GM21825 (cell line): ENCODE measurements around the gene MATCAP1.

ENCODE experiments used
- ATAC-seq: cut with Tn5 transposase; IDR thresholded peaks from one replicate; pipeline ENCODE4 v1.9.1; 2021; ENCODE audit warnings: mild to moderate bottlenecking, moderate library complexity; ENCODE audit not compliant: unreplicated experiment

The MATCAP1 gene

DNA sequence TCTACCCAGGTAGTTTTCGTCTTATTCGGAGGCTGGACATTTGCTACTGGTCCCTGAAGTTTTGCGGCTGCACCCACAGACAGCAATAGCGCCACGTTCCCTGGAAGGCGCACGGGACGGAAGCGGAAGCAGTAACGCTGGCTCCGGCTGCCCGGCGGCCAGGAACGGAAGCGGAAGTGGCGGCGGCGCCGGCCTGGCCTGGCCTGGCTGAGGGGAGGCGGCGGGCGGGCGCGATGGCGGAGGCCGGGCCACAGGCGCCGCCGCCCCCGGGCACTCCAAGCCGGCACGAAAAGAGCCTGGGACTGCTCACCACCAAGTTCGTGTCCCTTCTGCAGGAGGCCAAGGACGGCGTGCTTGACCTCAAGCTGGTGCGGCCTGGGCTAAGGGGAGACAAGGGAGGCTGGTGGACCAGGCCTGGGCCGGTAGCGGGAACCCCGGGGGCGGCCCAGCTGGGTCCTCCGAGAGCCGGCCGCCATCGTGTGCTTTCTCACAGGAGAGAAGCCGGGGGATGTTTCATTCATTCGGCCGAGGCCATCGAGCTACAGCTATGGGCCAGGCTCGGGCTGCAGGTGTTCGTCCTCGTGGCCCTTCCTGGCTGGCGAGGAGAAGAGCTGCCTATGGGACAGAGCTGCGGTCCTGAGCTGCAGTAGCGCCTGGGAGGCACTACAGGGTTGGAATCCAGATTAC, 8.4 kb upstream of the MATCAP1 start, which contains the start of gene E2F4:
Gene E2F4 (plus strand): TSS at position 161 of the 687 bp plus-strand sequence. CDS start 73 bp downstream, at position 234.
- ATAC-seq, result peak; percentile 89

DNA sequence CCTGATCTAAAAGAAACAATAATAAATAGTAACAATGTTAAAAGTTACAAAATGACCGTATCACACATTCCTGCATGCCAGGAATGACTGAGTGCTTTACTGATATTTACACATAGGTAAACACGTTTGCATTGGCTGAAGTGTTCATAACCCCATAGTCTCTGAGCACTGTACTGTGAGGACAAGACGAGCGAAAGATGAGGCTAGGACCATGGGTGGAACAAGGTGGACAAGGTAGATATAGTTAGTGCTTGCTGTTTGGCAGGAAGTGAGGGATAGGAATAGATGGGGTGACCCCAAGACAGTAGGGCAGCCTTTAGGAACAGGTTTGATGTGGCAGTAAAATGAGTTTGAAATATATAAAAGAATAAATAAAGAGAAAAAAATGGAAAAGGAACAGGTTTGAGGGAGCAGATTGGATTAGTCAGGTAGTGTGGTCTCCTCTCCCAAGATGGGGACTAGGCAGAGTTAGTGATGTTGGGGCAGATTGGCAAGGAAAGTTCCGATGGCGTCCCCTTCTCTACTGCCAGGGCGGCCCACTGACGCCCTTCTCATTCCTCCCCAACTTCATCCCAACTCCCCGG, 7.7 kb upstream of the MATCAP1 start:
- no peak for ATAC-seq

DNA sequence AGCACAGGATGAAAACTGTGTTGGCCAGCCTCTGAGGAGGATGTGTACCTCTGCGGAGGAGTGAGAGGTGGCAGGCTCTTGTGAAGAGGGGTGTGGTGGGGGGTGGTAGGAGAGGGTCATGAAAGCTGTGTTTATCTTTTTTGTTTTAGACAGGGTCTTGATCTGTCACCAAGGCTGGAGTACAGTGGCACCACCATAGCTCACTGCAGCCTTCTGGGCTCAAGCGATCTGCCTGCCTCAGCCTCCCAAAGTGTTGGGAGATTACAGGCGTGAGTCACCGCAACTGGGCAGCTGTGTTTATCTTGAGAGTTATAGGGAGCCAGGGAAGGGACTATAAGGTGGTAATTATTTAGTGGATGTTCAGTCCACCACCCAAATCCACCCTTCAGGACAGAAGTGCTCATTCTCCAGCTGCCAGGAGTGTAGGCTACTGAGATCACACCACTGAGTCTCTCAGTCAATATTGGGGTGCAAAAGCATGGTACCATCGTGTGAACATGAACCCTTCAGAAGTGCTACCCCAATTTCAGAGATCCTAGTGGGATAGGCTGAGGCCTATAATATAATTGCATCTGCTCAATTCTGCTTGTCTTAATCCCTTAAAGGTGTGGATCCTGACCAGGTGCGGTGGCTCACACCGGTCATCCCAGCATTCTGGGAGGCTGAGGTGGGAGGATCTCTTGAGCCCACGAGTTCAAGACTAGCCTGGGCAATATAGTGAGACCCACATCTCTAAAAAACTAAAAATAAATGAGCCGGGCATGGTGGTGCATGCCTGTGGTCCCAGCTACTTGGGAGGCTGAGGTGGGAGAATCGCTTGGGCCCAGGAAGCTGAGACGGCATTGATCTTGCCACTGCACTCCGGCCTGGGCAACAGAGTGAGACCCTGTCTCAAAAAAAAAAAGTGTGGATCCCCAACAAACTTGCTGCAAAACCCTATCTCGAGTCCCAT, 7.0 kb upstream of the MATCAP1 start:
- ATAC-seq, result no peak

DNA sequence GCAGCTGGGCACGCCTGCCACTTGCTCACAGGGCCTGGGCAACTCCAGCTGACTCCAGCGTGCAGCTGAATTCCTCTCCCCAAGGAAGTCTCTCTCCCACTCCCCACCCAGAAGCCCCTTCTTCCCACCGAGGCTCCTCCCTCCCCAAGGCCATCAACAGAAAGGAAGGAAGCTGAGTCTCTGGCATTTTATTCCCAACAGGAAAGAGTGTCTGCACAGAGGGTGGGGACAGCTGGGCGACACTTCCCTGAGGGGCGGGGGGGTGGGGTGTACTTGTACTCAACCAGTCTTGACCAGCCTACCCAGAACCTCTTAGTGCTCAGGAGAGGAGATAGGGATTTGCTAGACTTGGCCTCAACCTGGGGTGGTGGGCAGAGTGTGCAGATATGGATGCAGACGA, 6.3 kb upstream of the MATCAP1 start, which contains the start of gene EXOC3L1:
Gene EXOC3L1 (minus strand): TSS at position 96 of the 400 bp plus-strand sequence. CDS start 460 bp downstream, outside the sequence.
- ATAC-seq, result no peak

DNA sequence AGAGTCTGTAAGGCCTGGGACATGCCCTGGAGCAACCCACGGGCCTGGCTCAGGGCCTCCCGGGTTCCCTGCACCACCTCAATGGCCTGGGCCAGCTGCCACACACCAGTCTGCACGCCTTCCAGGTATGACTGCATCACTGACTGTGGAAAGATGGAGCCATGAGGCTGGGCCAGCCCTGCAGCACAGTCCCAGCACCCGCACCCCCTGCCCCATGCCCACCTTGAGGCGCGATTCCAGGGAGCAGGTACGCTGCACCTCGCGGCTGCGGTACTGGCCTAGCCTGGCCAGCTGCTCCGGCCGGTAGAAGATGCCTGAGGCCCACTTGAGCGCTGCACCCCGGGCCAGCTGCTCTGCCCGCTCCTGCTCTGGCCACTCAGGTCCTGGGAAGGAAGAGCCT, 5.0 kb upstream of the MATCAP1 start:
- ATAC-seq, result no peak

DNA sequence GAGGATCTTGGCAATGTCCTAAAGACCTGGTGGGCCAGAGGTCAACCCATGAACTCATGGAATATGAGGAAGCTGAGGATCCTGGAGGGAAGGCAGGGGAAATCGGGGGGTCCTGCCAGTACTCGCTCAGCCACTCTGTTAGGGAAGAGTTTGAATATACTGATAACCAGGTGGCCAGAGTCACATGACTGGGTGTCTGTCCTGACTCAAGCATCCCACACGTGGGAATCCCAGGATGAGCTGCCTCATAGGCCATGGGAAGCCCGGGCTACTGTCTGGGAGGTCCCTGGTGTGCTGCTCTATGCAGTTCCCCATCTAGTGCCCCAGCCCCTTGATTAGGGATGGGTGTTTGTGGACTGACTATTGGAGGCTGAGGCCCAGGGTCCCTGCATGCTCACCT, 4.6 kb upstream of the MATCAP1 start:
- ATAC-seq, result no peak

DNA sequence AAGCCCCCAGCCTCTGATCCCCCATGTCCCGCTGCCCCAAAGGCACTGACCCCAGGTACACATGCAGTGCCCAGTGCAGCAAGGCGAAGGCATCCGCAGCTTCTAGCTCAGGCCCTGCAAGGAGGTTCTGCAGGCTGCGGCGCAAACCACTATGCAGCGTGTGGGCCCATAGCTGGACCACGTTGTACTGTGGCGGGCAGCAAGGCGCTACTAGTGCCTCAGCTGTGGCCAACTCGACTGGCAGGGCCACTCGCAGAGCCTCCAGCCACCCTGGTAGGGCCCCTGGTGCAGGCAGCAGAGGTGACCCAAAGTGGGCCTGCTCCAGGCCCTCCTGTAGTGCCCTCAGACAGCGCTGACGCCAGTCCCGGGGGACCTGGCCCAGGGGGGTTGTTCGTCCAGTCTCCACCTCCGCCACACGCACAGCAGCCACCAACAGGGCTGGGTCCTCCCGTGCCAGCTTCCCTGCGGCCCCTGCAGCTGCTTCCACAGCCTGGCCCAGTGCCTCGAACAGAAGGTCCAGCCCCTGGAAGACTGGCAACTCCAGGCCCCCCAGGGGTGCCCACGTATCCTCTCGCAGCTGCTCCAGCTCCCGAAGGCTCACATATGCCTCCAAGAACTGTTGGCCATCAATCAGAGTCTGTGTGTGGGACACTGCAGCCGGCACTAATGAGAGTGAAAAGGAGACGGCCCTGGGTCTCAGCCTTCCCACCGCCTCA, 3.6 kb upstream of the MATCAP1 start:
- no peak for ATAC-seq

DNA sequence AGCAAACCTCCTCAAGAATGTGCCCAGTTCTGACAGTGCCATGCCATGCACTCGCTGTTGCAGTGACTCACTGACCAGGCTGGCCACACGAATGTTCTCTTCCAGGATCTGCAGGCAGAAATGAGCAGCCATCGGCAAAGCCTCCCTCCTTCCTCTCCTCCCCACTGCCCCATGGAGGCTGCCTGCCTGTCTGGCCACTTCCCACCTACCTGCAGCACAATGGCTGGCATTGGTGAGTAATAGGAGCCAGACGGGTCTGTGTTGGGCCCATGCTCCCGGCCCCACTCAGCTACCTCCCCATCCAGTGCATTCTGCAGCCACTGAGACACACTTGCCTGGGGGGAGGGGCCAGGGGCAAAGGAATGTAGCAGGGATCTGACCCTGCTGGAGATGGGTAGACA, 2.8 kb upstream of the MATCAP1 start:
- ATAC-seq, result no peak

DNA sequence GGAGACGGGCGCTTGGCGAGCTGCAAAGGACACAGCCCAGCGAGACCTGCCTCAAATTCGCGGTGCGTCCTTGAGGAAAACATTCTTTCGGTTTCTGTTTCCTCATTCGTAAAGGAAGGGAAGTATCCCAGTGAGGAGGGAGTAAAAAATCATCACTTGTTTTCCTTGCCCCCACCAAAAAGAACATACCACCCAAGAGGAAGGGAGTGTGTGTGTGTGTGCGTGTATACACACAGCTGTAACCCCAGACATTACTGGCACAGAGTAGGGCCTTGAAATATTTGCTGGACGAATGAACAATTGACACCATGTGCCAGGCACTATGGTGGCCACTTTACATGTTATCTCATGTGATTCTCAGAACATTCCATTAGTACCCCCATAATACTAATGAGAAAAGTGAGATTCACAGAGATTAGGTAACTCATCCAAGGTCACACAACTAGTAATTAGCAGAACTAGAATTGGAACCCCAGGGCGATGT, 1.9 kb upstream of the MATCAP1 start:
- ATAC-seq, result no peak

DNA sequence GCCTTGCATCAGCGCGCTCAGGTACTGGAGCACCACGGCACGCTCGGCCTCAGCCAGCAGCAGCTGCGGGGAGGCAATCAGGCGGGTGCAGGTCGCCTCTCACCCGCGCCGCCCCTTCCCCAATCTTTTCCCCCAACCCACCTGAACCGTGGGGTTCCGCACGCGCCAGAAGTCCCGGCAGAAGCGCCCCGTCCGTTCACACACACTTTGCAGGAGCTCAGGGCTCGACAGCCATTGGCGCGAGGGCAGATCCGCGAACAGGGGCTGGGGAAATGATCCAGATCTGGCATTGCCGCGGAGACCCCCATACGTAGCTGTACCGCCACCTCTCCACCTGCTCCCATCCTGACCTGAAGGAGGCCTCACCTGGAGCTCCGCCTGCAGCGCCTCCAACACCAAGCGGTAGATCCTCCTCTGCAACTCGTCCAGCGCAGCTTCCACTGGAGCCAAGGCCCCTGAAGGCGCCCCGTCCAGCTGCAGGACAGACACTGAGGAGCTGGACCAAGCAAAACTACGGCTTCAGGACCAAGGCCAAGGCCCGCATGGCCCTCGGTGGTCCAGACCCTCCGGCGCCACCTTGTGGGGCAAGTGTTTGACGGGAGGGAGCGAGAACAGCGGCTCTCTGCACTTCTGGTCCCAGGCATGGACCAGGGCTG, 1.4 kb upstream of the MATCAP1 start:
- ATAC-seq, result no peak

DNA sequence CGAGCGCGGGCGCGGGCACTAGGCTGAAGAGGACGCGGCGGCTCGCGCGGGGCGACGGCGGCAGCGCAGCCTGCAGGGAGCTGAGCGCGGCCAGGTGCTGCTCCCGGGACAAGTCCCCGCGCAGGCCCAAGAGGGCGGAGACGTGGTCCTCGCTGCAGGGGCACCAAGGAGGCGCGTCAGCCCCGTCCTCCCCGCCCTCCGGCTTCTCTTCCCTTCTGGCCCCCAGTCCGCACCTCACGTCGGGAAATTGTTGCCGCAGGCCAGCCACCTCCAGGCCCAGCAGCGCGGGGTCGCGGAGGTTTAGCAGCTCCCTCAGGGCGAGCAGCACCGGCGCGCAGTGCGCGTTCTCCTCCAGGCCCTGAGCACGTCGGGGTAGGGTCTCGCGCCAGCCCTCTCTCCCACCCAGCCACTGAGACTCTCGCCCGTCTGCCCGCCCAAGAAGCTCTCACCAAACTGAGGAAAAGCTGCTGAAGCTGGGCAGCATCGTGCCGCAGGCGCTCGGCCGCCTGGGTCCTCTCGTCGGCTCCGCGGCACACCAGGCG, 761 bp upstream of the MATCAP1 start:
- ATAC-seq, result peak; percentile 7

DNA sequence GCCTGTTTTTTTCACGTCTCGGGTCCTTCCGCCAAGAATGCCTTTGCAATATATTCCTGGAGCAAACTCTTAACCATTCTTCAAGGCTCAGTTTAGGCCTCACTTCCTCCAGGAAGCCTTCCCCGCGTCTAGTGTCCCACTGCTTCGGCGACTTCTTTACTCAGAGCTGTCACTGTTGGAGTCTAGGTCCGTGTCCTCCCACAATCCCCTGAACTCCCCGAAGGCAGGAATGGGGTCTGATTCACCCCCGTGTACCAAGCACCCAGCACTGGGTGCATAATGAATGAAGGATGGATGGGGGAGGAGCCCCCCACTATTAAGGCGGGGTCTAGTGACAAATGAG, 508 bp downstream of the MATCAP1 start:
- no peak for ATAC-seq

DNA sequence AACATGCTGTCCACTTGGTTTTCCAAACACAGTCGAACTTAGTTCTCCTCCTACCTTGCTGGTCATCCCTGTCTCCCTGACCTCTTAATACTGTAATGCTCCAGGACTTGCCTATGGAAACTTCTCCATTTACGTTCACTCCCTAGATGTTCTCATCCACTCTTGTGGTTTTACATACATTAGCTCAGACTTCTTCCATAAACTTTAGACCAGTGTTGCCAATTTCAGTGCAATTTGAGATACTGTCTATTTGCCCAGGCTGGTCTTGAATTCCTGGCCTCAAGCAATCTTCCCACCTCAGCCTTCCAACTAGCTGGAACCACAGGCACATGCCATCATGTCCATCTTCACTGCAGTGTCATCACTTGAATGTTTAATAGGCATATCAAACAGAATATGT, 1.5 kb downstream of the MATCAP1 start:
- ATAC-seq, result no peak

DNA sequence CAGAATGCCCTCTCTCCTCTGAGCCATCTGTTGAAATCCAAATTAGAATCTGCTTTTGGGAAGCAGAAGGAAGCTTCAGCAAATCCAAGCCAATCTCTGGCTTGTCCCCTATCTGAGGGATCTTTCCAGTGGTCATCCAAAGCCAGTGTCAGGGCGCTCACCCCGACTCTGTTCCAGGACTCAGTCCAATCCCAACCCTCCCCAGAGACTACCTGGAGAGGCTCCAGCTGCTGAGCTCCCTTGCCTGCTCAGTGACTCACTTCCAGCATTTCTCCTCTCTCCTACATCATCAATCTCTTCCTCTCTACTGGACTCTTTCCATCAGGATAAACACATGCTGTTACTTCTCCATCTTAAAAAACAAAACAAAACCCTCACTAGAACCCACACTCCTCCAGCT, 2.4 kb downstream of the MATCAP1 start:
- no peak for ATAC-seq

DNA sequence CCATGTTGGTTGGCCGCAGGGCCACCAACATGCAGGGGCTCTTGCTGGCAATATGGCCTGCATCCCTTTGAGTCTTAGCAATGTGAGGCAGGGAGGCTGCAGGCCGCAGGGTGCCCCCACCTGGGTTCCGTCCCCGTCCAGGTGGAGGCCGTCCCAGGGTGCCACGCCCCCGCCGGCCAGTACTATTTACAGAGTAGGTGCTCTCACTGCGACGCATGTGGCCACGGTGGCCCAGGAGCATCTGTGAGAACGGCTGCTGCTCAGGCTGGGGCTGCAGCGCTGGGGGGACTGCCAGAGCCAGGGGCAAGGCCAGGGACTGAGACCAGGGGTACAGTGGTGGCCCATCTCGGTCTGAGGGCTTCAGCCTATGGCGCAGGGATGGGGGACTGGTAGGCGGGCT, 3.6 kb downstream of the MATCAP1 start:
- ATAC-seq, result no peak

DNA sequence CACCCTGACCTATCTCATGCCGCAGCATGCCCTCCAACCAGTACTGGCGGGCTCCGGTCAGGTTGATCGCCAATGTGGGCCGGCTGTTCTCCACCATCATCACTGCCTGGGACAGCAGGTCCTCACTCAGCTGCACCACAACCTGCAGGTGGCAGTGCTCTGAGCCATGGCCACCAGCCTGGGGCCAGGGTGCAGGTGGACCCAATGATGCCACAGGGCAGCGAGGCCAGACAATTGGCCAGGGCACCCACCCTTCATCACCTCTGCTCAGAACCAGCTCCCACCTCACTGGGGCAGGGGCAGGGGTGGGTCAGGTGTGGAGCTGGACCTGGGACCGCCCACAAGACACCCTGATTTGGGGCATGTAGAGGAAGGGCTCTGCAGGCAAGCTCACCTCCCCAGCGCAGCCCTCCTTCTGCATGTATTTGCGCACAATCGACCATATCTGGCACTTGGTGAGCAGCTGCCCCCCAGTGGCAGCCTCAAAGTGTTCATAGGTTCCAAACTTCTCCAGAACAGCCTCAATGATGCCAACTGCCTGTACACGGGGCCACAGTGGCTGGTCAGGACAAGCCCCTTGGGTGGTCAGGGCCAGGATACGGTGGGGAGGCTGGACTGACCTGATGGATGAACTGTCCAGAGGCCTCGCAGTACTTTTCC, 4.2 kb downstream of the MATCAP1 start:
- ATAC-seq, result no peak

DNA sequence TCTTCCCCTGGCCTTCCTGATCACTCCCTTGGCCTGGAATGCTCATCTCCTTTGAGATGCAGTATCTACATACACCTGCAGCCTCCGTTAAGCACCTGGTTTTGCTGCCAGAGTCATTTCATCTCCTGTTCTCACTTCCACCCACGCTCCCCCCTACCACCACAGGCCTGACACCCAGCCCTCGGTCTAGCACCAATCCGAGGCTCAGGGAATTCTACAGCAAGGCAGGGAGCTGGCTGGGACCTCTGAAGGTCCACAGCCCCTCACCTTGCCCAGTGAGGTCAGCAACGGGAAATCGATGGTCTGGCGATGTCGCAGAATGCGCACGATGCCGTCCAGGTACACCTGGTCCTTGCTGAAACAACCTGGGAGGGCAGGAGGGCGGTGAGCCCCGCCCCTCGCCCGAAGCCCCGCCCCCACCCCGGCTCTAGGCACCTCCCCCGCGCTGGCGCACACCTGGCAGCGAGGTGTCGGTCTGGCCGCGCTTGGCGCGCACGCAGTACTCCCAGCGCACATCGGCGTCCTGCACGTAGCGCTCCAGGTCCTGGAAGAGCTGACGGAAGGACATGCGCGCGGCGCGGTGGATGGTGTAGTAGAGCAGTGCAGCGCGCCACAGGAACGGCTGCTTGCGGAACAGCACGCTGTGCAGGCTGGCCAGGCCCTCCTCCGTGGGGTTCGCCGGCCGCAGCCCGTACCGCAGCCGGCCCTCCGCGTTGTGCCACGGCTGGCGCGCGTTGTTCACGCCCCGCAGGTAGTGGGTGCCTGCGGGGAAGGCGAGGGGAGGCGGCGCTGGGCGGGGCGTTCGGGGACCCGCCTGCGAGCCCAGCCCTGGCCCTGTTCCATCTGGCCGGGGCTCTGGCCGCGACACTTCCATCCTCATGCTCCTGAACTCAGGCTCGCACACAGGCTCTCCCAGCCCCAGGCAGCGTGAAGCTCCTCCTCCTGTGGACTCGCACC, 5.7 kb downstream of the MATCAP1 start:
- ATAC-seq, result no peak

DNA sequence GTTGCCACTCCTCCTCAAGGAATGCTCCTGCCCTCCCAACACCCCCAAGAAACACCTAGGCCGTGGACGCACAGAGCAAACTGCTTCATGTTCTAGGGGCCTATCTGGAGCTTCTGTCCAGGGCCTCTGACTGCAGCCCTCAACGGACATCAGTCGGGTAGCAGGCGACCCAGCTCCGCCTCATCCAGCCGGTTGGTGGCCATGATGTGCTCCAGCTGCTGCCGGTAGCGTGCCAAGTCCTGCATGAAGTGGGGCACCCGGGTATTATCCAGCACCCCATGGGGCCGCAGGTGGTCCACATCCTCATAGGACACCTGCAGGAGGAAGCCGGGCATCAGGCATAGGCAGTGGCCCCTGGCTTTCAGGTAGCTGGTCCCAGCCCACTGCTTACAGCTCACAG, 7.1 kb downstream of the MATCAP1 start:
- no peak for ATAC-seq
